DLD1 (cell line): ENCODE measurements around the gene BCL7B.
"Not testable (repeated sequence)": the region's sequence is repeated elsewhere in the genome, so short reads cannot be mapped to it uniquely, and the experiment has no call there.

ENCODE experiments used
- in situ Hi-C: cut with HindIII; loops from 2 replicates; pipeline ENCODE4 v1.10.0; 2017; ENCODE audit warnings: low sequenced_read_pairs

The BCL7B gene

DNA sequence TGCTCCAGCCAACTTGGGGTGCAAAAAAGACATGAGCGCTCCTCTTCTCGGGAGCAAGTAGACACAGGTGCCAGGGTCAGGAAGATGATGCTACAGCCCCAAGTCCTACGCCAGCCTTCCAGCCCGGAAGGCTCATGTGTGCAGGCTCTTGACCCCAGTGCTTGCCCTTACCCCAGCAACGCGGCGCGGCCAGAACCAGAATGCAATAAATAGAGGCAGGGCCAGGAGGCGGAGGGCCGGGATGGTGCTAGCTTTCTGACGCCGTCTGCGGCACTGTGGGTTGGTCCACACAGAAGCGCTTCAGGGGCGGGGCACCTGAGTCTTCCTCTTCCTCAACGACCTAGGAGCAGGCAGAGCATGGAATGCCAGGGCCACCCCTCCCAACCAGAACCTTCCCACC is 20.4 kb downstream of the BCL7B start:
- in situ Hi-C loops = no loop called here

DNA sequence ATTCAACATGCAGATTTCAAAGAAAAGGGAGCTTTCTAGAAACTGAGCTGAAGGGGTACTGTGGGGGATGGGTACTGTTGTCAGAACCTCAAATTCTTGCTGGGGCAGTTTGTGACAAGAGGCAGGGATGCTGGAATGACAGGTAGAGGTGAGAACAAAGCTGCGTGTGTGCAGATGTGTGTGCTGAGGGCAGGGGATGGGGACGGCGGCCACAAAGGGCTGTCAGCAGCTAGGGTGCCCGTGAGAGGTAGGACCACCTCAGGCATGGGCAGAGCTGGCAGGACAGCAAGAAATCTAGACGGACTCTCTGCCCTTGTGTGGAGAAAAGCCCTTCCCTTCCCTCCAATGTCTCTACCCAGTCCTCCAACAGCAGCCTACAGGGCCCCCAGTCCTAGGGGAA is 21.0 kb downstream of the BCL7B start:
- in situ Hi-C loops = no loop called here

DNA sequence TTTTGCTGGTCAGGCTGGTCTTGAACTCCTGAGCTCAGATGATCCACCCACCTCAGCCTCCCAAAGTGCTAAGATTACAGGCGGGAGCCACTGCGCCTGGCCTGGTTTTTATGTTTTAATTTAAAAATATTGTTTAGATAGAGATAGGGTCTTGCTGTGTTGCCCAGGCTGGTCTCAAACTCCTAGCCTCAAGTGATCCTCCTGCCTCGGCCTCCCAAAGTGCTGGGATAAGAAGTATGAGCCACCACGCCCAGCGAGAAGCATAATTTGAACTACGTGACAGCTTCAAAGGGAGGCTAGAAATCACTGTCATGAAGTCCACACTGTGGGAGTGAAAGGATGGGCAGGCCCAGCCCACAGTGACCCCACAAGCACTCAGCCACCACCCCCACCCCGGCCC is 21.6 kb downstream of the BCL7B start:
- in situ Hi-C loops = not testable (repeated sequence)

DNA sequence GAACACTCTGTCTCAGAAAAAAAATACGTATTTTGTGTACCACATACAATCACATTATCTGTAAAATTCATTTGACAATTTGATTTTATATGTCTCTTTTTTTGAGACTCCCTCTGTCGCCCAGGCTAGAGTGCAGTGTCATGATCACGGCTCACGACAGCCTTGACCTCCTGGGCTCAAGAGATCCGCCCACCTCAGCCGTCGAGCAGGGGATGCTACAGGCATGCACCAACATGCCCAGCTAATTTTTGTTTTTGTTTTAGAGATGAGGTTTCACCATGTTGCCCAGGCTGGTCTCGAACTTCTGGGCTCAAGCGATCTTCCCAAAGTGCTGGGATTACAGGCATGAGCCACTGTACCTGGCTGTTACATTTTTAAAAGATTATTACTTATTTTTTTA is 23.7 kb downstream of the BCL7B start:
- in situ Hi-C loops = no loop called here

DNA sequence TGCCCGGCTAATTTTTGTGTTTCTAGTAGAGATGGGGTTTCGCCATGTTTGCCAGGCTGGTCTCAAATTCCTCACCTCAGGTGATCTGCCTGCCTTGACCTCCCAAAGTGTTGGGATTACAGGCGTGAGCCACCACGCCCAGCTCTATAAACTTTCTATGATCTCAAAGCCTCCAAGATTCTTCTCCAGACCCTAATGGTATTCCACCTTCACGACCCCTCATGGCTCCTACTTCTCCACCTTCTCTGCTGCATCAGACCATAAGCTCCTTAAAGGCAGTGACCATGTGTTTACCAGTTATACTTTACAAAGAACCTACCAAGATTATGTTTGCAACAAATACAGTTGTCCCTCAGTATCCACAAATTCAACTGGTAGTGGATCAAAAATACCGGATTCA is 25.3 kb downstream of the BCL7B start:
- in situ Hi-C loops = no loop called here

DNA sequence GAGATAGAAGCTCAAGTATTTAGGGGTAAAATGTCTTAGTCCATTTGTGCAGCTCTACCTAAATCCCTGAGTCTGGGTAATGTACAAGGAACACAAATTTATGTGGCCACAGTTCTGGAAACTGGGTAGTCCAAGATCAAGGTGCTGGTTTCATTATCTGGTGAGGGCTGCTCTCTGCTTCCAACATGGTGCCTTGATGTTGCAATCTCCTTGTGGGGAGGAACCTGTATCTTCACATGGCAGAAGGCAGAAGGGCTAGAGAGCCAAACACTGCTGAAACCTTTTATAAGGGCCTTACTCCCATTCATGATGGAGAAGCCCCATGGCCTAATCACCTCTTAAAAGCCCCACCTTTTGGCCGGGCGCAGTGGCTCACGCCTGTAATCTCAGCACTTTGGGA is 26.7 kb downstream of the BCL7B start:
- in situ Hi-C loops = no loop called here

DNA sequence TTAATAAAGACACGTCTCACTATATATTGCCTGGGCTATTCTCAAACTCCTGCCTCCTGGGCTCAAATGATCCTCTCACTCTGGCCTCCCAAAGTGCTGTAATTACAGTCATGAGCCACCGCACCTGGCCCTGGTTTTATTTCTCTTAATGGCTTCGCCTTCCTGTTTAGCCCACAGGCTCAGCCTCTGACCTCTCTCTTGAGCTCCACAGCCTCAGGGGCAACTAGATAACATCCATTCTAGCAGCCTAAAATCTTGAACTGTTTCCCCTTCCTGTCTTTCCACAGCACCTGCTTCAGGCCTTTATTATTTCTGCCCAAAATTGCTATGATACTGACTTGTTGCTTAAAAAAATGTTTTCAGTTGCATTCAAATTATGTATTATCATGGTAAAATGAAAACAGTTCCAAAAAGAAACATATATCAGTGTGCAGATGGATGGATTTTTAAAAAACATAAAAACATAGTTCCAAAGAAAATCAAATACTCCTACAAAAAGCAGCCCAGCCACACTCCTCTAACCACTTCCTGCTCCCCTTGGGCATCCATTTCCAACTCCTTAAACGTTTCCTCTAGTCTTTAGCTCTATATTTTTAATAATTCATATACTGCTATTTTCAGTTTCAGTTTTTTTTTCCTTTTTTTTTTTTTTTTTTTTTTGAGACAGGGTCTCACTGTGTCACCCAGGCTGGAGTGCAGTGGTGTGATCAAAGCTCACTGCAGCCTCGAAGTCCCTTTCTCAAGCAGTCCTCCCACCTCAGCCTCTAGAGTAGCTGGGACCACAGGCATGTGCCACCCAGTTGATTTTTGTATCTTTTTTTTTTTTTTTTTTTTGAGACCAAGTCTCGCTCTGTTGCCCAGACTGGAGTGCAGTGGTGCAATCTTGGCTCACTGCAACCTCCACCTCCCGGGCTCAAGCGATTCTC is 30.3 kb downstream of the BCL7B start:
- in situ Hi-C loops = no loop called here

DNA sequence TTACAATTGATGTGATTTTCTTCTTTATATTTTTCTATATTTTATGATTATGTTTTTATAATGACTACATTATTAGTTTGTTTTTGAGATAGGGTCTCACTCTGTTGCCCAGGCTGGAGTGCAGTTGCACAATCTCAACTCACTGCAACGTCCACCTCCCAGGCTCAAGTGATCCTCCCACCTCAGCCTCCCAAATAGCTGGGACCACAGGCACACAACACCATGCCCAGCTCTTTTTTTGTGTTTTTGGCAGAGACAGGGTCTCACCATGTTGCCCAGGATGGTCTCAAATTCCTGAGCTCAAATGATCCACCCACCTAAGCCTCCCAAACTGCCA is 31.4 kb downstream of the BCL7B start:
- in situ Hi-C loops = not testable (repeated sequence)

DNA sequence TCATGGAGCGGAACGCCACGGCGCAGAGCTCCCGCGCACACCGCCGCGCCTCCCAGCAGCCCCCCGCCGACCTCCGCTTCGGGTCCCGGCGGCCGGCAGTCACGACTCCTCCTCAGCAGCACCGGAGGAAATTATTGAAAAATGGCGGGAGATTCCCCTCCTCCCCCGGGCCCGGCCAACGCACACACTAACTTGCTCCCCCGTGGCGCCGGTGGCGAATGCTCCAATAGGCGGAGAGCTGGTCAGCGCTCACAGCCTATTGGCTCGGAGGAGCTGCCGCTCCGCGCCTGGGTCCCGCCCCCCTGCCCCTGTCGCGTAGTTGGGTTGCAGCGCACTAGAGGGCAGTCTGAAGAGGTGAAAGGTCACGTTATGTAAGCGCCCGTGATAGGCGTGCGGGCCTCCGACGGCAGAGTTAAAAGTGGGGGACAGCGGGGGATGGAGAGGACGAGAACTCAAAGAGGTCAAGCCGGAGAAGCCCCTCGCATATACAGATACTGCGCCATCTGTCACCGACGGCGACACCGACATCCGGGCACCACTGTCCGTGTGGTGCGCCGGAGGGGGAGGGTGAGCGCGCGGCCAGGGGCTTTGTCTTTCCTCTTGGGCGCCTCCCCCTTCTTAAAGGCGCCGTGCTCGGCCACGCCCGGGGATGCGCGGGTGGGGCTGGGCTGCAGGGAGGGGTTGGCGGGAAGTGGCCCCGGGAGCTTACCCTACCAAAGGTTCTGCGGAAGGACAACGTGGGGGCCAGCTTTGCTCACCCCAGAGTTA is 35.2 kb downstream of the BCL7B start, which contains the start of gene BAZ1B:
BAZ1B (minus strand) TSS at position 189 of the 768 bp plus-strand sequence. CDS start 360 bp downstream, outside the sequence.
- in situ Hi-C loops = no loop called here

DNA sequence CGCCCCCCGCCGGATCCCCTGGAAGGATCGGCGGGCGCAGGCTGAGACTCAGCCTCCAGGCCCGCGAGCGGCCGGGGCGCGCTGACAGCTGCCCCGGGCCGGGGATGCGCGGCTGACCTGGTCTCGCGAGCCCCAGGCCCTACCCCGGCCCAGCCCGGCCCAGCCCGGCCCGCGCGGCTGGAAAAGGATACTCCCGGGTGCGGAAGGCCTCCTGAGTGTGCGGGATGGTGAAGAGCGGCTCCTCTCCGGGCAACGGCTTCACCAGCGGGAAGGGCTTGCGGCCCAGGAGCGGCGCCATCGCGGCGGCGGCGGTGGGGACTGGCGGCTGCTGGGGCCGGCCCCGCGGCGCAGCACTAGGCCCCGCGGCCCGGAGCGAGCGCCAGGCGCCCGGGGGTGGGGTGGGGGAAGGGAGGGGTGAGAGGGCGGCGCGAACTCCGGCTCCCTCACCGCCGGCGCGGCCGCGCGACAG is 35.8 kb downstream of the BCL7B start:
- in situ Hi-C loops = no loop called here

DNA sequence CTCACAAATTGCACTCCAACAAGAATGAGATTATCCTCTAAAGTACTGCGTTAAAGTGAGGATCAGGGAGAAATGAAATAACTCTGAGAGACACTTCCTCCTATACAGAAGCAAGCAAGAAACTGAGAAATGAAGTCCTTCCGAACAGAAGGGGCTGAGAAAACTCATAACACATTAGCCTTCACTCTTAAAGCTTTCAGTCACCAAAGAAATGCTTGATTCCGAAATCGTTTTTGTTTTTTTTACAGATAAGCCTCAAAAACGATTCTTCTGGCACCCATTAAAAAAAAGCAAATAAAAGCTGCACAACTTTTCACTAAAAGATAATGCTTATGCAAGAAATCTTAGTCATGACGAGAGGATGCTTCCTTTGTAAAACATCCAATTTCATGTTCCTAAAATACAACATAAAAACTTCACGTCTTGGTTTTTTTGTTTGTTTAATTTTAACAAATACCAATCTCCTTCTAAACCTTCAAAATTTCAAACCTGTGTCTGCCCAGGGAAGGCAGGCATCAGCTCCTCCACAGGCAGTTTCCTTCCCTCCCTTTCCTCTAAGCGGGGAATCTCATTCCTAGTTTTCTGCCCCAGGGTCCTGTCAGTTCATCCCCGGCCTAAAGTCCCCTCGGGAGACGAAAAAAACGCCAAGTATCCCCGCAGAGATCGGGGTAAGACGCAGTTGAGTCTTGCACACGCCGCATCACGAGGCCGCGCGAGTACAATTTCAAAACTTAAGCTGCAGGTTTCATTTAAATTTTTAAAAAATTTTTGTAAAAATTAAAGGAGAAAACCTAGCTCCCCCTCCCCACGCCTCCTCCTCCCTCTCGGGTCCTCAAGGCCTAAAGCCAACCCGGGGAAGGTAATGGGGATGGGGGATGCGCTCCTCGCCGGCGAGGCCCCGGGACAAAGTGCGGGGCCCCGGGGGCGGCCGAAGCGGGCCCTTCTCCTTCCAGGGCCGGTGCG is 36.5 kb downstream of the BCL7B start:
- in situ Hi-C loops = no loop called here

DNA sequence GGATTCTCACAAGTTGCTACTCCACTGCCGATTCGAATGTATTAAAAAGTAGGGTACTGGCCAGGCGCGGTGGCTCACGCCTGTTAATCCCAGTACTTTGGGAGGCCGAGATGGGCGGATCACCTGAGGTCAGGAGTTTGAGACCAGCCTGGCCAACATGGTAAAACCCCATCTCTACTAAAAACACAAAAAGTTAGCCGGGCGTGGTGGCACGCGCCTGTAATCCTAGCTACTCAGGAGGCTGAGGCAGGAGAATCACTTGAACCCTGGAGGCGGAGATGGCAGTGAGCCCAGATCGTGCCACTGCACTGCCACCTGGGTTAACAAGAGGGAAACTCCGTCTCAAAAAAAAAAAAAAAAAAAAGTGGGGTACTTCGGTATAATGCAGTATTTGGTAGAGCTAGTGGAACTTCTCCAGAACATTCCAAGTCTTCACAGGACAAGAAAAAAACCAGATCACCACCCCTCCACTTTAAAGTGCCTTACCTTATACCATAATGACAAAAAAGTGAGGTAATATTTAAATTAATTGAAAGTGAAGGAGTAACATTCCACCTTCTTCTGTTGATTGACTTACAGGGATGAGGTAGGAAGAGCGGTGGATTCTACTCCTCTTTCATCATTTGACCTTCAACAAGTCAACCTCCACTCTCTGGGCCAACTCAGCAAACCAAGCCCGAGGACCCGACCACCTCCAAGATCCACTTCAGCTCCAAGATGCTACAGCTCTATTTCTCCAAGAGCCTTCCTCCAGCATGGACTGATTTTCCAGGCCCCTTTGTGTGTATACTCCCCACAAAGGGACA is 37.4 kb downstream of the BCL7B start:
- in situ Hi-C loops = no loop called here

DNA sequence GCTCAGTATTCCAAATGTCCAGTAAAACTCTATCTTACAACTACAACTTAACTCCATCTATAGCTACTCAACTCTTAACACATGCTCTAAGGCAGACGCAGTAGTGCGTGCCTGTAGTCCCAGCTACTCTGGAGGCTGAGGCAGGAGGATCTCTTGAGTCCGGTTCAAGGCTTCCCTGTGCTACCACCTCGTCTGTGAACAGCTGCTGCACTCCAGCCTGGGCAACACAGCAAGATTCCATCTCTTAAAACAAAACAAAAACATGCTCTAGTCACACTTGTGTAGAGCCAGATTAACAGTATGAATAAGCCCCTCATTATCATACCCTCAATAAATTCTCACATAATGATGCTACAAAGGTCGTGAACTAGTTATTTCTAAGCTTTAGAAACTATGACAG is 39.0 kb downstream of the BCL7B start:
- in situ Hi-C loops = no loop called here

DNA sequence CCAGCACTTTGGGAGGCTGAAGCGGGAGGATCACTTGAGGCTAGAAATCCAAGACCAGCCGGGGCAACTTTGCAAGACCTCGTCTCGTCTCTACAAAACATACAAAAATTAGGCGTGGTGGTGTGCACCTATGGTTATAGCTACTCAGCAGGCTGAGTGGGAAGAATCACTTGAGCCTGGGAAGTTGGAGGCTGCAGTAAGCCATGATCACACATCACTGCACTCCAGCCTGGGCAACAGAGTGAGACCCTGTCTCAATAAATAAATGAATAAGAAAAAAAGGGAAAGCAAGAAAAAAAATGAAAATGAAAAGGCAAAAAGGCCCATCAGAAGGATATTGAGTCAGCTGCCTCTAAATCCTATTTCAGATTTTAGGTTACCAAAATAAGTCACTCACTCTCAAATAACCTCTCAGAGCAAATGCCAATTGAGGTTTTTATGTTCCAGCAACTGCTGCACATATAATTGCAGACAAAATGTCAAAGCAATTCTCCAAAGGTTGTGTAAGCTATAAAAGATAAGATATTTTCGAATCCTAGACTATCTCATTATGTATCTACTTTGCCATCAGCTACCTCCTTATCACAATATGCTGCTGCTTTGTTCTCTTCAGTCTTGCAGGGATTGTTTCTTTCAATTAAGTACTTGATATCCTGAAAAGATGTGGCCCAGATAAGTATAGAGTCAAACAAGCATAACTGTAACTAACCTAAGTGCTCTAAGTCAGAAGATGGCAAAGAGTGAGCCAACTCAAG is 40.1 kb downstream of the BCL7B start:
- in situ Hi-C loops = no loop called here

DNA sequence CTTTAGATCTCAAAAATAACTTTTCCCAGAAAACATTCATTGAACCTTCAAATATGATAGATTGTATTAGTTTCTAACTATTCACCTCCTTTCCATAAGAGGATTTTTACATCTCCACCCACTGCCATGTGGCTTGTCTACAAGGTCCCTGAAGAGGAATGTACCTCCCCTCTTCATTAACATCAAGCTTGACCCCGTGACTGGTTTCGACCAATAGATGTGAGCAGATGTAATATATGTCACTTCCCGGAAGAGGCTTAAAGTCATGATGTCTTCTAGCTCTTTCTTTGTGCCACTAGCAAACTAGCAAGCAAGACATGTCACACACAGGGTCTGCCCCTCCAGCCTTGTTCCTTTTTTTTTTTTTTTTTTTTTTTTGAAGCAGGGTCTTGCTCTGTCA is 42.3 kb downstream of the BCL7B start:
- in situ Hi-C loops = no loop called here

DNA sequence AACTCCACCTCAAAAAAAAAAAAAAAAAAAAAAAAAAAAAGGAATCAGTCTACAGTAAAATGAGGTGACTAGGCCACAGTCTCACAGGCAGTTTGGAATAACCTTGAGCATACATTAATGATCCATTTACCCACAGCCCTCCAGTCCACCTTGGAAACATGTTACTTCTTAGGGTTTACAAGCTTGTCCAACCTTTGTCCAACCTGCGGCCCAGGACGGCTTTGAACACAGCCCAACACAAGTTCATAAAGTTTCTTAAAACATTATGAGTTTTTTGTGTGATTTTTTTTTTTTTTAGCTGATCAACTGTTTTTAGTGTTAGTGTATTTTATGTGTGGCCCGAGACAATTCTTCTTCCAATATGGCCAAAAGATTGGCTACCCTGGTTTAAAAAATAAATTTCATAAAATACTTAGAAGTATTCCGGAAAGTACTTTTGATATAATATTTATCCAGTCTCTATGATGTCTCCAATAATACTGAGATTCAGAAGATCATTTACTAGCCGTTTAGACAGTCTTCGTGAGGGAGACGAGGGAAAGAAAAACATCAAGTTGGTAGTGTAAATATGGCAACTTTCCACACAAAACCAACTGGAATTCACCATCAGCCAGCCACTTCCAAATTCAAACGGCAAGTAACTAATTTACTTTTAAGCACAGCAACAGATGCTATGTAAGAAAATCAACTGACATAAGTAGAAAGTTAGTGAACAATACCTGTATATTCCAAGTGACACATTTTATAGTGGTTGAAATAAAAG is 45.3 kb downstream of the BCL7B start:
- in situ Hi-C loops = no loop called here

DNA sequence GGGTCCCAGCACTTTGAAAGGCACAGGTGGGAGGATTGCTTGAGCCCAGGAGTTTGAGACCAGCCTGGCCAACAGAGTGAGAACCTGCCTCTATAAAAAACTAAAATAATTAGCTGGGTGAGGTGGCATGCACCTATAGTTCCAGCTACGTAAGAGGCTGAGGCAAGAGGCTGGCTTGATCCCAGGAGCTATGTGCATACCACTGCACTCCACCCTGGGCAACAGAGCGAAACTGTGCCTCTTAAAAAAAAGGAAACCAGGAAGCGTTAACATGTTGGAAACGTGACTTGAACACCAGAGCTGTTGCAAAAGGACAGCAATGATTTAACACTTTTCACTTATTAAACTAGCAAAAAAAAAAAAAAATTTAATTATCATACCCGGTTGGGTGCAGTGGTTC is 48.0 kb downstream of the BCL7B start:
- in situ Hi-C loops = no loop called here

DNA sequence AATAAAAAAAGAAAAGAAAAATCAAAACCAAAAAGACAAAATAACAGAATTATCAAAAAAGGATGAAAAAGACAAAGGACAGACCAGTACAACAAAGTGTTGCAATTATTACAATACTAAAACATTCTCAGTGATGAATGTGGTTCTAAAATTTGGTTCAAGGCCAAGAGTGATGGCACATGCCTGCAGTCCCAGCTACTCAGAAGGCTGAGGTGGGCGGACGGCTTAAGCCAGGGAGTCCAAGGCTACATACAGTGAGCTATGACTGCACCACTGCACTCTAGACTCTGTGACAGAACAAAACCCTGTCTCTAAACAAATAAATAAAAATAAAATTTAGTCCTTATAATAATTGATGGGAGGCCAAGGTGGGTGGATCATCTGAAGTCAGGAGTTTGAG is 49.9 kb downstream of the BCL7B start:
- in situ Hi-C loops = no loop called here

DNA sequence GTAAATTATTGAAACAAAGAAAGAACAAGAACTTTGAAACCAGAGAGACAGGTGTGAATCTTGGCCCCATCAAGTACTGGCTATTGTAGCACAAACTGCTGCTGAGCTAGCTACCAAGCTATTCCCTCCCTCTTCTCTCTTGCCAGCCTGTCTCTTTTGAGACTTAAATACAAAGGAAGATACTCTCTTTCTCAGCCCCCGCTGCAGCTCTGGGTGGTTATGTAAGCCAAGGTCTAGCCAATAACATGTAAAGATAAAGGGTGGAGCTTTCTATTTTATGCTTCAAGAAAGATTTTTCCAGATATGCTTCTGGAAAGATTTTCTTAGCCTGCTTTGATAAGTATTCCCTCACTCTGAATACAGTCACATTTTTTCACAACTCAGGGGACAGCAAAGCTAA is 52.6 kb downstream of the BCL7B start:
- in situ Hi-C loops = no loop called here
